ENCODE results near the gene SLC1A5. TPM values are rescaled to one million over a fixed set of nuclear protein-coding genes. Genes with fewer than 3 reads are reported as not detected.

The SLC1A5 gene
- total RNA-seq, 1 experiment from 2014 or later, result 284 TPM

DNA sequence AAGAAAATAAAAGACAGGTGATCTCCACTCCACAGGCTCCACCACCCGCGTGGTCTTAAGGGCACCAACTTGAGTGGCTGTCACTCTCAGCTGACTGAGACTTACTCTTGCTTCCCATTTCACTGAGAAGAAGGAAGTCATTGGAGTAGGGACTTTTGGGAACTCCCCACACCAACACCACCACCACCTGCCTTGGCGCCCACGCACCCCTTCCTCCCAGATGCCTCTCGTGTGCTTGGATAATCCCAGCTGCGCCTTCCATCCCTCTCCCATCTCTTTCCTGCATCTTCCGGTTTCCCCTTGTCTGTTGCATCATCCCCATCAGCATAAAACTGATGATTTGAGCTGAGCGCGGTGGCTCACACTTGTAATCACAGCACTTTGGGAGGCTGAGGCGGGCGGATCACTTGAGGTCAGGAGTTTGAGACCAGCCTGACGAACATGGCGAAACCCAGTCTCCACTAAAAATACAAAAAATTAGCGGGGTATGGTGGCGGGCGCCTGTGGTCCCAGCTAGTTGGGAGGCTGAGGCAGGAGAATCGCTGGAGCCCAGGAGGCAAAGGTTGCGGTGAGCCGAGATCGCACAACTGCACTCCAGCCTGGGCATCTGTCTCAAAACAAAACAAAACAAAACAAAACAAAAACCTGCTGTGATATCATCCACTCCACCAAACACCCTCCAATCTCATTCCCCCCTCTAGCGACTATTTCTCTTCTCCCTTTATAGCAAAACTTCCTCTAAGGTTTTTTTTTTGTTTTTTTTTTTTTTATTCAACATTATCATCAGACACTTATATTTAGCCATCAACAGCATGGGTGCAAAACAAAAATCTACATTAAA is 36.7 kb upstream of the SLC1A5 start:
- ATAC-seq, result no peak
- ChIA-PET CTCF (no interaction called here), RAD21 (ENCODE audit: low non-redundant PET in 1 of 2, low total read pairs in 2 of 2, uncharacterized antibody in 2 of 2, unreplicated experiment in 2 of 2) (no interaction called here), POLR2A (interaction anchor here (0.5 to 0.7 kb wide), 2 partner anchors 14 to 26 kb away, joined by 3 read pairs; no protein-coding TSS in a partner anchor)
- no peaks in the 10 kb centered on the region for H3K36me3 ChIP-seq (ENCODE audit: control insufficient read depth in 1 of 2, insufficient read depth in 2 of 2, low read length in 2 of 2)
- no peak for TF ChIP-seq RAD21 (IDR thresholded peaks at IDR 0.05; ENCODE audit: low read depth)
- no peak for TF ChIP-seq ZNF274 (IDR thresholded peaks at IDR 0.05; ENCODE audit: low read depth, low read length)
- TF ChIP-seq EGR1 (IDR thresholded peaks at IDR 0.05; ENCODE audit: low read depth), result no peak
- no peak for TF ChIP-seq EZH2 (IDR thresholded peaks at IDR 0.05)
- TF ChIP-seq EZH2phosphoT487 (IDR thresholded peaks at IDR 0.05; ENCODE audit: borderline replicate concordance), result no peak
- TF ChIP-seq, protein P1, sequence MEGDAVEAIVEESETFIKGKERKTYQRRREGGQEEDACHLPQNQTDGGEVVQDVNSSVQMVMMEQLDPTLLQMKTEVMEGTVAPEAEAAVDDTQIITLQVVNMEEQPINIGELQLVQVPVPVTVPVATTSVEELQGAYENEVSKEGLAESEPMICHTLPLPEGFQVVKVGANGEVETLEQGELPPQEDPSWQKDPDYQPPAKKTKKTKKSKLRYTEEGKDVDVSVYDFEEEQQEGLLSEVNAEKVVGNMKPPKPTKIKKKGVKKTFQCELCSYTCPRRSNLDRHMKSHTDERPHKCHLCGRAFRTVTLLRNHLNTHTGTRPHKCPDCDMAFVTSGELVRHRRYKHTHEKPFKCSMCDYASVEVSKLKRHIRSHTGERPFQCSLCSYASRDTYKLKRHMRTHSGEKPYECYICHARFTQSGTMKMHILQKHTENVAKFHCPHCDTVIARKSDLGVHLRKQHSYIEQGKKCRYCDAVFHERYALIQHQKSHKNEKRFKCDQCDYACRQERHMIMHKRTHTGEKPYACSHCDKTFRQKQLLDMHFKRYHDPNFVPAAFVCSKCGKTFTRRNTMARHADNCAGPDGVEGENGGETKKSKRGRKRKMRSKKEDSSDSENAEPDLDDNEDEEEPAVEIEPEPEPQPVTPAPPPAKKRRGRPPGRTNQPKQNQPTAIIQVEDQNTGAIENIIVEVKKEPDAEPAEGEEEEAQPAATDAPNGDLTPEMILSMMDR (IDR thresholded peaks at IDR 0.05 in 2 of 3, conservative IDR thresholded peaks at IDR 0.05 in 1 of 3; ENCODE audit: borderline replicate concordance in 1 of 3, insufficient read depth in 1 of 3, low read depth in 2 of 3, low read length in 2 of 3), result no peak
- no peak for TF ChIP-seq ATF3 (IDR thresholded peaks at IDR 0.05)
- TF ChIP-seq SP1 (IDR thresholded peaks at IDR 0.05; ENCODE audit: low read depth), result no peak
- no peak for TF ChIP-seq SRF (IDR thresholded peaks at IDR 0.05; ENCODE audit: low read depth)
- TF ChIP-seq CEBPB (IDR thresholded peaks at IDR 0.05; ENCODE audit: low read depth), result no peak
- no peak for TF ChIP-seq ELF1 (IDR thresholded peaks at IDR 0.05; ENCODE audit: borderline replicate concordance, low read depth)
- no peak for TF ChIP-seq CBX3 (IDR thresholded peaks at IDR 0.05; ENCODE audit: low read depth)
- TF ChIP-seq YY1 (IDR thresholded peaks at IDR 0.05; ENCODE audit: extremely low read depth, insufficient replicate concordance, low read depth, low read length), result no peak
- TF ChIP-seq, protein P2, sequence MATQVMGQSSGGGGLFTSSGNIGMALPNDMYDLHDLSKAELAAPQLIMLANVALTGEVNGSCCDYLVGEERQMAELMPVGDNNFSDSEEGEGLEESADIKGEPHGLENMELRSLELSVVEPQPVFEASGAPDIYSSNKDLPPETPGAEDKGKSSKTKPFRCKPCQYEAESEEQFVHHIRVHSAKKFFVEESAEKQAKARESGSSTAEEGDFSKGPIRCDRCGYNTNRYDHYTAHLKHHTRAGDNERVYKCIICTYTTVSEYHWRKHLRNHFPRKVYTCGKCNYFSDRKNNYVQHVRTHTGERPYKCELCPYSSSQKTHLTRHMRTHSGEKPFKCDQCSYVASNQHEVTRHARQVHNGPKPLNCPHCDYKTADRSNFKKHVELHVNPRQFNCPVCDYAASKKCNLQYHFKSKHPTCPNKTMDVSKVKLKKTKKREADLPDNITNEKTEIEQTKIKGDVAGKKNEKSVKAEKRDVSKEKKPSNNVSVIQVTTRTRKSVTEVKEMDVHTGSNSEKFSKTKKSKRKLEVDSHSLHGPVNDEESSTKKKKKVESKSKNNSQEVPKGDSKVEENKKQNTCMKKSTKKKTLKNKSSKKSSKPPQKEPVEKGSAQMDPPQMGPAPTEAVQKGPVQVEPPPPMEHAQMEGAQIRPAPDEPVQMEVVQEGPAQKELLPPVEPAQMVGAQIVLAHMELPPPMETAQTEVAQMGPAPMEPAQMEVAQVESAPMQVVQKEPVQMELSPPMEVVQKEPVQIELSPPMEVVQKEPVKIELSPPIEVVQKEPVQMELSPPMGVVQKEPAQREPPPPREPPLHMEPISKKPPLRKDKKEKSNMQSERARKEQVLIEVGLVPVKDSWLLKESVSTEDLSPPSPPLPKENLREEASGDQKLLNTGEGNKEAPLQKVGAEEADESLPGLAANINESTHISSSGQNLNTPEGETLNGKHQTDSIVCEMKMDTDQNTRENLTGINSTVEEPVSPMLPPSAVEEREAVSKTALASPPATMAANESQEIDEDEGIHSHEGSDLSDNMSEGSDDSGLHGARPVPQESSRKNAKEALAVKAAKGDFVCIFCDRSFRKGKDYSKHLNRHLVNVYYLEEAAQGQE (IDR thresholded peaks at IDR 0.05; ENCODE audit: low read depth), result no peak
- no peak for TF ChIP-seq ZBTB33 (IDR thresholded peaks at IDR 0.05; ENCODE audit: extremely low read depth, insufficient replicate concordance, low read length)
- TF ChIP-seq MAX (IDR thresholded peaks at IDR 0.05), result no peak
- TF ChIP-seq SIN3A (IDR thresholded peaks at IDR 0.05; ENCODE audit: low read depth), result no peak
- TF ChIP-seq POLR2A (IDR thresholded peaks at IDR 0.05; ENCODE audit: borderline replicate concordance, extremely low read depth, insufficient read depth, insufficient read length), result no peak
- TF ChIP-seq TCF7L2 (IDR thresholded peaks at IDR 0.05; ENCODE audit: borderline replicate concordance, extremely low read depth, insufficient read depth, insufficient read length), result no peak
- no peaks in the 10 kb centered on the region for H3K79me2 ChIP-seq (ENCODE audit: insufficient read depth, low read length)
- no peak overlapping the region for H3K4me2 ChIP-seq (ENCODE audit: low read length)
- H3K27me3 ChIP-seq (ENCODE audit: insufficient read depth, low read length), result no peaks in the 10 kb centered on the region
- no peaks in the 10 kb centered on the region for H3K9me2 ChIP-seq (ENCODE audit: insufficient read depth)
- H3K9me3 ChIP-seq (ENCODE audit: control insufficient read depth in 1 of 2, insufficient read depth in 1 of 2, low read depth in 1 of 2, low read length in 2 of 2), result no peaks in the 10 kb centered on the region
- peaks cover 27 to 34% of the 10 kb centered on the region in 2 experiments for H3K4me1 ChIP-seq (ENCODE audit: control insufficient read depth in 1 of 2, insufficient read depth in 2 of 2, low read length in 2 of 2)
- no peak overlapping the region for H3K27ac ChIP-seq (ENCODE audit: low read depth, low read length)
- H3K9ac ChIP-seq (ENCODE audit: low read length), result no peak overlapping the region
- H2AFZ ChIP-seq (ENCODE audit: low read depth, low read length, poor library complexity, severe bottlenecking), result no peak overlapping the region
- DNase-seq (ENCODE audit: low read depth, low spot score), result no peak
- no TSS peak for BruUV-seq (replicated peaks)
- intact Hi-C loops (cut with micrococcal nuclease), result no loop called here
- no peaks in the 10 kb centered on the region for H4K20me1 ChIP-seq (ENCODE audit: insufficient read depth)
- H3K4me3 ChIP-seq (replicated peaks in 1 of 2; ENCODE audit: low read depth in 1 of 2, low read length in 2 of 2), result no peak overlapping the region

Measured in HCT116 (cell line).